Activated CD8-positive, alpha-beta T cell treated with anti-CD3 and anti-CD28 coated beads, Interleukin-2, amount 10 ng/mL, durations not matched to agents 7 days and 5 days (primary cell): Measurements from ENCODE around the gene TIMM8B. TPM values are rescaled to one million over a fixed set of nuclear protein-coding genes. Genes with fewer than 3 reads are reported as not detected.

Experiments used
- ATAC-seq: fragments of 150-1000 bp; cut with Tn5 transposase; one replicate; pipeline ENCODE4 v1.10.0; 2021; ENCODE audit warnings: moderate library complexity
- CTCF ChIA-PET: fragments of 350-600 bp; sonication (Branson Sonifier 250); formaldehyde crosslinking; loops from one replicate; lab custom pipeline; 2021; ENCODE audit warnings: antibody characterized with exemption; lab: Charles Lee
- POLR2A ChIA-PET: fragments of 350-600 bp; sonication (Branson Sonifier 250); formaldehyde crosslinking; loops from one replicate; lab custom pipeline; 2021; ENCODE audit warnings: antibody characterized with exemption; lab: Charles Lee
- DNase-seq: peaks from one replicate; pipeline ENCODE4 v3.0.0-alpha.2; 2020
- H3K27ac Mint-ChIP-seq: one replicate; pipeline ENCODE4 v1.8.0; 2021; ENCODE audit warnings: mild to moderate bottlenecking, mixed read lengths
- H3K27me3 Mint-ChIP-seq: one replicate; pipeline ENCODE4 v1.8.0; 2021; ENCODE audit warnings: low read depth, mixed read lengths
- H3K36me3 Mint-ChIP-seq: one replicate; pipeline ENCODE4 v1.8.0; 2021; ENCODE audit warnings: low read depth, mixed read lengths
- H3K4me1 Mint-ChIP-seq: one replicate; pipeline ENCODE4 v1.8.0; 2021; ENCODE audit warnings: low read depth, mixed read lengths
- H3K4me3 Mint-ChIP-seq: one replicate; pipeline ENCODE4 v1.8.0; 2021; ENCODE audit warnings: mild to moderate bottlenecking, mixed read lengths
- H3K9me3 Mint-ChIP-seq: one replicate; pipeline ENCODE4 v1.8.0; 2022; ENCODE audit warnings: mixed read lengths; ENCODE audit not compliant: insufficient read depth
- total RNA-seq, 2 experiments: library from RNA; stranded (reverse); gene quantifications; one replicate each; pipeline ENCODE4 v1.2.3, GENCODE V29; 2021

Gene TIMM8B
- total RNA-seq, 2 experiments from 2014 or later: 59.1 to 62.3 TPM

DNA sequence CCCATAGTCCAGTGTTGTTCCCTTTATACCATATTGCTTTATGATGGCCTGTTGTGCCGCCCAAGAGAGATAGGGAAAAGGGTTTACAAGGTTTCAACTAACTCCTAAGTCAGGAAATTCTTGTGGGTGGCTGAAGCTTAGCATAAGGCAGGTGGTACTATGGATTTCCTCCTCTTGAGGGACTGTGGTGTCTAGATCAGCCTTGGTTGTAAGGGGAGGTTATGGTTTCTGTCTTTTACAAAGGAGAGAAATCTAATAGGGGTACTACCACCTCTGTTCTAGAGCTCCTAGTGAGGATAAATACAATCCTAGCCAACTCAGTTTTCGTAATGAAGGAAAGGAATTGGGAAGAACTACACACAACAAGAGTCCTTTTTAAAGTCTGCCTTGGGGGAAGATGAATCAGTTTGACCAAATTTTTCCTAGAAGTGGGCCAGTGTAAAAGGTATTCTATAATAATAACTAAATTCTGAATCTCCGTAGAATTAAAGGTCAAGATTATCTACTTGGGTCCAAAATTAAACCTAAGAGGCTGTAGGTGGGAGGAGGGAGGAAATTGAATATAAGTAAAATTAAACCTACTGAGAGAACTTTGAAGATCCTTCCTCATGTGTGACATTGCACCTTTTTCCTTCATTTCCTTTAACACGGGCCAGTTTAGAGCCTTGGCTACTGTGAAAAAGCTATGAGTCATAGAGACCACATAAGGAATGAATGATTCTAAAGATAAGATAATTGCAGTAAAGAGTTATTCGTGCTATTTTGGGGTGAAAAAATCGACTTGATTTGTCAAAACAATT is 44.2 kb downstream of the TIMM8B start:
- POLR2A ChIA-PET: no interaction called here
- H3K36me3 Mint-ChIP-seq: peaks cover 61% of the 10 kb centered on the region
- H3K27me3 Mint-ChIP-seq: no peaks in the 10 kb centered on the region
- no peak overlapping the region for H3K4me3 Mint-ChIP-seq
- ATAC-seq (no peak), DNase-seq (no peak)
- CTCF ChIA-PET: interaction anchor here (0.6 to 1.3 kb wide), 2 partner anchors 11 to 61 kb away, joined by 3 read pairs; no protein-coding TSS in a partner anchor
- H3K9me3 Mint-ChIP-seq: no peaks in the 10 kb centered on the region
- H3K27ac Mint-ChIP-seq: no peak overlapping the region
- peaks cover 12% of the 10 kb centered on the region for H3K4me1 Mint-ChIP-seq

DNA sequence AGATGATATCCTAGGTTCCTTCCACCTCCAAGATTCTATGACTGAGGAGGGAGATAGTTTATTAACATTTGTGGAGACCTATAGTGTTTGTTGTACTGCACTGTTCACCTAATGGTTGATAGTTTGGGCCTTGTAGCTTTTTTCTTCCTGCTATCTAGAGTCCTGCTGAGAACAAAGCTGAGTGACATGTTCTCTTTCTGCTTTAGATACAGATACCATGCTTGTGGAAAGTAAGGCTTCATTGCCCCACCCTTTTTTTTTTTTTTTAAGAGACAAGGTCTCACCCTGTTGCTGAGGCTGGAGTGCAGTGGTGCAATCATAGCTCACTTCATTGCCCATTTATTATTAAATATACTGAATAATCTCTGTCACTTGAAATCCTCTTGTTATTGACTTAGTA is 49.0 kb downstream of the TIMM8B start:
- Mint-ChIP-seq H3K9me3 (no peaks in the 10 kb centered on the region), H3K36me3 (peaks cover 48% of the 10 kb centered on the region), H3K4me3 (no peak overlapping the region), H3K27me3 (no peaks in the 10 kb centered on the region), H3K4me1 (peaks cover 17% of the 10 kb centered on the region), H3K27ac (no peak overlapping the region)
- ChIA-PET CTCF (interaction anchor here (0.8 kb wide), 1 partner anchor 20 kb away, joined by 3 read pairs; no protein-coding TSS in a partner anchor), POLR2A (no interaction called here)
- no peak for DNase-seq
- no peak for ATAC-seq

Other genes starting within 250 kb of the TIMM8B start
- gene ALG9, start 215.2 kb downstream of the TIMM8B start, total RNA-seq: 10 to 100 TPM; 29.2 to 31.1 TPM
- gene FDXACB1, start 207.6 kb downstream of the TIMM8B start, total RNA-seq: 1 to 10 TPM; 4.4 to 5.9 TPM
- gene CFAP68, start 207.2 kb downstream of the TIMM8B start, total RNA-seq: 10 to 100 TPM; 17.8 to 18.3 TPM
- not detected for gene CRYAB, start 175.0 kb downstream of the TIMM8B start, total RNA-seq
- gene HSPB2, start 174.0 kb downstream of the TIMM8B start, total RNA-seq: not detected
- gene C11orf52, start 167.8 kb downstream of the TIMM8B start, total RNA-seq: not detected
- 1 to 10 TPM; 3.1 to 5.1 TPM for gene DIXDC1, start 149.4 kb downstream of the TIMM8B start, total RNA-seq
- gene DLAT, start 61.3 kb downstream of the TIMM8B start, total RNA-seq: 10 to 100 TPM; 35.4 to 36.7 TPM
- gene PIH1D2, start 12.7 kb downstream of the TIMM8B start, total RNA-seq: under 1 TPM; 0.24 to 0.76 TPM
- gene NKAPD1, start 12.5 kb downstream of the TIMM8B start, total RNA-seq: 10 to 100 TPM; 17.1 to 22.9 TPM
- 10 to 100 TPM; 98.2 to 99.4 TPM for gene SDHD, start 117 bp upstream of the TIMM8B start, total RNA-seq
- under 1 TPM; 0.26 to 0.40 TPM for gene IL18, start 77.3 kb upstream of the TIMM8B start, total RNA-seq
- gene TEX12, start 80.6 kb upstream of the TIMM8B start, total RNA-seq: not detected
- 1 to 10 TPM; 1.3 to 1.9 TPM for gene BCO2, start 88.8 kb upstream of the TIMM8B start, total RNA-seq
- 10 to 100 TPM; 19.8 to 20.8 TPM for gene PTS, start 139.7 kb upstream of the TIMM8B start, total RNA-seq
- gene PLET1, start 174.1 kb upstream of the TIMM8B start, total RNA-seq: not detected